Uterus (tissue), 4 donors: ENCODE results near the gene SLC50A1. TPM values are rescaled to one million over a fixed set of nuclear protein-coding genes. Genes with fewer than 3 reads are reported as not detected.

Source experiments
- DNase-seq, 2 donors: peaks; one replicate each; pipeline ENCODE4 v3.0.0-alpha.2; 2019 to 2020
- H3K27ac ChIP-seq, 2 donors: fragments of 200-600 bp; sonication (generic); 1 replicate in 1 of 2; 2 replicates in 1 of 2; pipeline ENCODE4 v1.5.1; 2016 to 2018
- H3K27me3 ChIP-seq, 2 donors: fragments of 200-600 bp; sonication (generic); one replicate each; pipeline ENCODE4 v1.5.1; 2018 to 2019; ENCODE audit warnings: control low read depth in 1 of 2
- H3K36me3 ChIP-seq, 2 donors: fragments of 200-600 bp; sonication (generic); one replicate each; pipeline ENCODE4 v1.5.1; 2019; ENCODE audit warnings: control low read depth in 1 of 2
- H3K4me1 ChIP-seq, 2 donors: fragments of 200-600 bp; sonication (generic); one replicate each; pipeline ENCODE4 v1.5.1; 2018 to 2019; ENCODE audit warnings: control low read depth in 1 of 2
- H3K4me3 ChIP-seq, 2 donors: fragments of 200-600 bp; sonication (generic); 1 replicate in 1 of 2; 2 replicates in 1 of 2; pipeline ENCODE4 v1.5.1; 2018 to 2019; ENCODE audit warnings: mild to moderate bottlenecking in 1 of 2
- H3K9me3 ChIP-seq, 2 donors: fragments of 200-600 bp; sonication (generic); one replicate each; pipeline ENCODE4 v1.5.1; 2019; ENCODE audit warnings: control low read depth in 1 of 2
- POLR2A ChIP-seq, 2 donors: fragments of 450-650 bp; IDR thresholded peaks; one replicate each; pipeline ENCODE4 v1.6.1; 2016; ENCODE audit warnings: antibody characterized with exemption in 2 of 2, mild to moderate bottlenecking in 1 of 2, moderate library complexity in 1 of 2
- intact Hi-C: fragments of 100-400 bp; cut with DNase I; formaldehyde crosslinking; loops from one replicate; pipeline ENCODE4 v1.15.1; 2023; ENCODE audit warnings: low total_unique reads
- total RNA-seq, 4 donors: library from RNA; depleted of rRNA in 3 of 4; stranded (reverse); fragments of >200 nt in 3 of 4; gene quantifications; one replicate each; pipeline versions ENCODE4 v1.1.0 to v1.2.4, GENCODE V29; 2014 to 2023
- TF ChIP-seq, protein P1 (sequence below), 4 experiments: fragments of 200-600 bp in 2 of 4; fragments of 450-650 bp in 2 of 4; sonication (generic) in 2 of 4; IDR thresholded peaks; one replicate each; pipeline ENCODE4 v1.5.1; 2016 to 2019; ENCODE audit warnings: antibody characterized with exemption in 4 of 4, mild to moderate bottlenecking in 2 of 4, moderate library complexity in 1 of 4
- donor health status: DM: yes; HTN: yes; CAD: no.

Gene SLC50A1
- total RNA-seq, 4 donors from 2014 or later = 0.26 to 24.0 (median 21.8) TPM

DNA sequence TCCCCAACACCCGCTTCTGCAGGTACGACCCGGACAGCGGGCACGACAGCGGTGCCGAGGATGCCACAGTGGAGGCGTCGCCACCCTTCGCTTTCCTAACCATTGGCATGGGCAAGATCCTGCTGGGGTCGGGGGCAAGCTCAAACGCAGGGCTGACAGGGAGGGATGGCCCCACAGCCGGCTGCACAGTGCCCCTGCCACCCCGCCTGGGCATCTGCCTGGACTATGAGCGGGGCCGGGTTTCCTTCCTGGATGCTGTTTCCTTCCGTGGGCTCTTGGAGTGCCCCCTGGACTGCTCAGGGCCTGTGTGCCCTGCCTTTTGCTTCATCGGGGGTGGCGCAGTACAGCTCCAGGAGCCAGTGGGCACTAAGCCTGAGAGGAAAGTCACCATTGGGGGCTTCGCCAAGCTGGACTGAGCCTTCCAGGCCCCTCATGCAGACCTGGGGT lies 48.1 kb downstream of the SLC50A1 start:
- intact Hi-C loops = no loop called here
- Histone ChIP-seq H3K36me3 (no peaks in the 10 kb centered on the region), H3K4me1 (no peaks in the 10 kb centered on the region), H3K4me3 (no peak overlapping the region), H3K27ac (no peak overlapping the region), H3K27me3 (no peaks in the 10 kb centered on the region), H3K9me3 (no peaks in the 10 kb centered on the region)
- DNase-seq = no peak
- no peak for TF ChIP-seq POLR2A (IDR thresholded peaks at IDR 0.05)

DNA sequence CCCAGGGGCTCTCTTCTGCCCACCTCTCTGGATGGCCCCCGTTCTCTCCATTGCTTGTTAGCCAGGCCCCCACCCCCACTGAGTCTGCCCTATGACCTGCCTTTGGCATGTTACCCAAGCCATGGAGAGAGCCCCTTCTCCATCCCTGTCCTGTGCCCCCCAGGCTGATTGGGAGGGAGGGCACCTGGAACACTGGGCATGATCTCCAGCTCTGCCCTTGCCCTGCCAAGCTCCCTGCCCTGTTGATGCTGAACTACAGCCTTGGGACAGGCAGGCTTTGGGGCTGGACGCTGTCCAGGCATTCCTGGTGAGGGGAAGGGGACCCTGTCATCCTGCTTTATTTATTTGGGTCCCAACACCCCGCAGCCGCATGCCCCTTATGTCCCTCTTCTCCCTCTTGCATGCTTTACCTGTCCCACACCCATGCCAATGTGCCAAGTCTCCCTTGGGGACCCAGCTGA lies 48.7 kb downstream of the SLC50A1 start:
- Histone ChIP-seq H3K9me3 (no peaks in the 10 kb centered on the region), H3K27me3 (no peaks in the 10 kb centered on the region), H3K4me3 (no peak overlapping the region), H3K27ac (no peak overlapping the region), H3K36me3 (no peaks in the 10 kb centered on the region), H3K4me1 (no peaks in the 10 kb centered on the region)
- intact Hi-C loops = no loop called here
- DNase-seq = no peak
- TF ChIP-seq, protein P1, sequence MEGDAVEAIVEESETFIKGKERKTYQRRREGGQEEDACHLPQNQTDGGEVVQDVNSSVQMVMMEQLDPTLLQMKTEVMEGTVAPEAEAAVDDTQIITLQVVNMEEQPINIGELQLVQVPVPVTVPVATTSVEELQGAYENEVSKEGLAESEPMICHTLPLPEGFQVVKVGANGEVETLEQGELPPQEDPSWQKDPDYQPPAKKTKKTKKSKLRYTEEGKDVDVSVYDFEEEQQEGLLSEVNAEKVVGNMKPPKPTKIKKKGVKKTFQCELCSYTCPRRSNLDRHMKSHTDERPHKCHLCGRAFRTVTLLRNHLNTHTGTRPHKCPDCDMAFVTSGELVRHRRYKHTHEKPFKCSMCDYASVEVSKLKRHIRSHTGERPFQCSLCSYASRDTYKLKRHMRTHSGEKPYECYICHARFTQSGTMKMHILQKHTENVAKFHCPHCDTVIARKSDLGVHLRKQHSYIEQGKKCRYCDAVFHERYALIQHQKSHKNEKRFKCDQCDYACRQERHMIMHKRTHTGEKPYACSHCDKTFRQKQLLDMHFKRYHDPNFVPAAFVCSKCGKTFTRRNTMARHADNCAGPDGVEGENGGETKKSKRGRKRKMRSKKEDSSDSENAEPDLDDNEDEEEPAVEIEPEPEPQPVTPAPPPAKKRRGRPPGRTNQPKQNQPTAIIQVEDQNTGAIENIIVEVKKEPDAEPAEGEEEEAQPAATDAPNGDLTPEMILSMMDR (IDR thresholded peaks at IDR 0.05) = no peak
- TF ChIP-seq POLR2A (IDR thresholded peaks at IDR 0.05) = no peak

DNA sequence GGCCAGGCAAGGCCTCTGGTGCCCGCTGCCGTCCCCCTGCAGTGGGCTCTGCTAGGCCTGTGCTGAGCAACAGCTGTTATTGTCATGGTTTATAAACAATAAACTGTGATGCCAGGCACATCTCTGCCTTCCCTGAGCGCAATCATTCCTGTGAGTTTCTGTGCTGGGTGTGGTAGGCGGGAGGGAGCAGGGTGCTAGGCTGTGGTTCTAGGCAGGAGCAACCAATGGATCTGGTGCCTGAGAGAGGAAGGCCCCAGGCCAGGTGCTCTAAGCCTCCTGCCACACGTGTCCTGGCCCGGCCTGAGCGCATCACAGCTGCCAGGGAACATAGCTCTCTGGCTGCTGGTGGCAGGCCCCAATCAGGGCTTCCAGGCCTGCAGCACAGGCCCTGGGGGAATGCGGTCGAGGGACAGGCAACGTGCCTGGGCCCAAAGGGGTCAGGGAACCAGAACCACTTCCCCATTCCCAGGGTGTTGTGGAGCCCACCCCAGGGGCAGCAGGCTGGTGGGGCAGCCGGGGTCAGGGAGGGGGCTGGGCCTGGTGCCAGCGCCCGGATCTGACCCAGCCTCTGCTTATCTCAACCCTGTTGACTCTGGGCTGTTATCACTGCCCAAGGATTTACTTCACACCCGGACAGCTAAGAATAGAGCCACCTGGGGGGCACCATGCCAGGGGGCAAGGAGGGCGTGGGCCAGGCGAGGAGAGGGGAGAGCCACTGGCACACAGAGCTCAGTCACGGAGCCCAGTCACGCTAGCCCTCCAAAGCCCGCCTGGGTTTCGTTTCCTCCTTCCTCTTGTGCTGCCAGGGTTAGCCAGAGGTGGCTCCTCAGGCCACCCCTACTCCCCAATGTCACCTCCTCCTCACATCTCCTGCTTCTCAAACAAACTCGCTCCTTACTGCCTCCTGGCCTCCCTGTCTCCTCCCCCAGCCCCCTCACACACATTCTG lies 49.5 kb downstream of the SLC50A1 start:
- Histone ChIP-seq H3K4me1 (no peaks in the 10 kb centered on the region), H3K36me3 (no peaks in the 10 kb centered on the region), H3K27ac (no peak overlapping the region), H3K9me3 (no peaks in the 10 kb centered on the region), H3K4me3 (no peak overlapping the region), H3K27me3 (no peaks in the 10 kb centered on the region)
- no peak for DNase-seq
- TF ChIP-seq, protein P1 (IDR thresholded peaks at IDR 0.05) = no peak
- TF ChIP-seq POLR2A (IDR thresholded peaks at IDR 0.05) = no peak
- intact Hi-C loops = no loop called here

GRCh38 chr1:155185783-155186066 lies 50.1 kb downstream of the SLC50A1 start:
- no peak for DNase-seq

DNA sequence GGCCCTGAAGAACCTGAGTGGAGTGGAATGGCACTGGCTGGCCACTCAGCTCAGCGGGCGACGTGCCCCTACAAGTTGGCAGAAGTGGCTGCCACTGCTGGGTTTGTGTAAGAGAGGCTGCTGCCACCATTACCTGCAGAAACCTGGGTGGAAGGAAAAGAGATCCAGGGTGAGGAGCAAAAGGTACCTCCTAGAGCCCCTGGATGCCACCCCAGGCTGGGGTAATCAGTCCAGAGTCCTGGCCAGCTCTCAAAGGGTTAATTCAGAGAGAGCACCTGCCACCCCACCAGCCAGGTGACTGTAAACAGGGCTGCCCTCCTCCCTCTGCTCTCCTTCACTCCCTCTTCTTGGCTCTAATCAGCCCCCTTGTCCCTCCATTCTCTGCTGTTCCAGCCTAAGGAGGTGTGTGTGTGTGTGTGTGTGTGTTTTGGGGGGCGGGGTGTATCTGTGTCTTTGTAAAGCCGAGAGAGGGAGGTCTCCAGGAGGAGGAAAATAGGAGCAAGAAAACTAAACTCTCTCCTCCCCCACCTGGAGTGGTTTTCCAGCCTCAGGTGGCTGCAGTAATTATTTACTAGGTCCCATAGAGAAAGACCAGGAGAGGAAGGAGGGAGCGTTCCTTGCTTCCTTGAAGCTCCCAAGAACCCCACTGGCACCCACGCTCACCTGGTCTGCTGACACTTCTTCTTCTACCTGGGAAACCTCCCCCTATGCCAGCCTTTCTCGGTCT lies 50.6 kb downstream of the SLC50A1 start:
- no peak for DNase-seq
- no peaks in the 10 kb centered on the region for H3K9me3 ChIP-seq
- no peaks in the 10 kb centered on the region for H3K4me1 ChIP-seq
- no peaks in the 10 kb centered on the region for H3K36me3 ChIP-seq
- no peaks in the 10 kb centered on the region for H3K27me3 ChIP-seq
- H3K4me3 ChIP-seq = no peak overlapping the region
- H3K27ac ChIP-seq = no peak overlapping the region
- intact Hi-C loops = no loop called here
- TF ChIP-seq, protein P1 (IDR thresholded peaks at IDR 0.05) = no peak
- TF ChIP-seq POLR2A (IDR thresholded peaks at IDR 0.05) = no peak

More at GRCh38 chr1:155185783-155186066, 50.1 kb downstream of the SLC50A1 start:
- Histone ChIP-seq H3K4me1 (no peaks in the 10 kb centered on the region), H3K36me3 (no peaks in the 10 kb centered on the region), H3K27me3 (no peaks in the 10 kb centered on the region), H3K9me3 (no peaks in the 10 kb centered on the region), H3K27ac (no peak overlapping the region), H3K4me3 (no peak overlapping the region)
- no peak for TF ChIP-seq POLR2A (IDR thresholded peaks at IDR 0.05)
- TF ChIP-seq, protein P1 (IDR thresholded peaks at IDR 0.05) = no peak
- intact Hi-C loops = no loop called here
